HK-2 (cell line): ENCODE measurements around the gene ADGRB2.

ENCODE experiments used
- DNase-seq: peaks from one replicate; pipeline ENCODE4 v3.0.0-alpha.2; 2018; ENCODE audit not compliant: unreplicated experiment

Gene ADGRB2

DNA sequence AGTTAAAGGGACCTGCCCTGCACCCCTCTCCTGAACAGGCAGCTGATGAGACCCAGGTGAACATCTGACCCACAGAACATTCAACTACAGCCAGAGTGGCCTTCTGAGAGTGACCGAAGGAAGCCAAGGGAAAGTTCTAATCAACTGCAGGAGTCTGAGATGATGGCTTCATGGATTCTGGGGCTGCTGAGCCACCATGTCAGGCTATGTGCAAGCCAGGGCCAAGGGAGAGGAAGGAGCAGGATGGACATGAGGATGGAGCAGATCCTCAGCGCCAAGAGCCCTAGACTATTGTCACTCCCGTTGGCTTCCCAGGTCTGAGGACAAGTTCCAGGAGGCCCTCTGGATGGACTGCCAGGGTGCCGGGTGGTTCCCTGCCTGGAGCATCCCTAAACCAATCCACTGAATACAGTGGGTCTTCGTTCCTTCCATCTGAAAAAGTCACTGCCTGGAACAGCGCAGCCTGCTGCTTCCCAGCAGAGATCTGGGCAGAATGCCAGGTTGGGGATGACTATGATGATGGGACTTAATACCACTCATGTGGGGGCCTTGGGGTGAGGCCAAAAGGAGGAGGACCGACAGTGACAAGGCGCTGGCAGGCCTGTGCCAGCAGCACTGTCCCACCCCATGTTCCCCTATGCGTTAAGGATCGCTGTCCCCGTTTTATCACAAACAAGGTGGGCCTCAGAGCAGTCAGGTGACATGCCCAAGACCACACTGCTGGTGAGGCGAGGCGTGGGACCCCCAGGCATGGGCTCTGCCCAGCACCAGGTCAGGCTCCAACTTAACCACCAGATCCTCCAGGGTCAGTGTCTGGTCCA is 31.9 kb upstream of the ADGRB2 start:
- DNase-seq, result peak; percentile 45

DNA sequence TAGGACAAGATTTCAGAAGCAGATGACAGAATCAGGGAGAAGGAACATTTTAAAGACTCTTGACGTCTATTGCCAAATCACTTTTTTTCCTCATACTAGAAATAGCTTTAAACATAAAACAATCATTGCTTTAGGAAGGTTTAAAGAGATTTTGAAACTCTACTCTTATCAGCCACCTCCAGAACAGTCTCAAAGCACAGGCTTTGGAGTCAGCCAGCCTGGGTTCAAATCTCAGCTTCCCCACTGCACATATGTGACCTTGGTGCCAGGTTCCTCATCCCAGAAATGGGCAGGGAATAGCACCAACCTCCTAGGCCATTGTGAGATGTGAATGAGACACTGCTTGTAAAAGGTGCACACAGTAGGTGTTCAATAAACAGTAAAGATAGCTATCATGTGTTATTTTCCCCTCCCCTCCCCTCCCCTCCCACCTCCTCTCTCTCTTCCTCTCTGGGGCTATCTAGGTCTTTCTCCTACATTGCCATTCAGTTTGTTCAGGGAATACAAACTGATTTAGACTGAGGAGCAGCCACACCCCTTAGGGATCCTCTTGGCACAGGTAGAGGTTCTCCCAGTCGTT is 31.0 kb upstream of the ADGRB2 start:
- DNase-seq, result no peak

DNA sequence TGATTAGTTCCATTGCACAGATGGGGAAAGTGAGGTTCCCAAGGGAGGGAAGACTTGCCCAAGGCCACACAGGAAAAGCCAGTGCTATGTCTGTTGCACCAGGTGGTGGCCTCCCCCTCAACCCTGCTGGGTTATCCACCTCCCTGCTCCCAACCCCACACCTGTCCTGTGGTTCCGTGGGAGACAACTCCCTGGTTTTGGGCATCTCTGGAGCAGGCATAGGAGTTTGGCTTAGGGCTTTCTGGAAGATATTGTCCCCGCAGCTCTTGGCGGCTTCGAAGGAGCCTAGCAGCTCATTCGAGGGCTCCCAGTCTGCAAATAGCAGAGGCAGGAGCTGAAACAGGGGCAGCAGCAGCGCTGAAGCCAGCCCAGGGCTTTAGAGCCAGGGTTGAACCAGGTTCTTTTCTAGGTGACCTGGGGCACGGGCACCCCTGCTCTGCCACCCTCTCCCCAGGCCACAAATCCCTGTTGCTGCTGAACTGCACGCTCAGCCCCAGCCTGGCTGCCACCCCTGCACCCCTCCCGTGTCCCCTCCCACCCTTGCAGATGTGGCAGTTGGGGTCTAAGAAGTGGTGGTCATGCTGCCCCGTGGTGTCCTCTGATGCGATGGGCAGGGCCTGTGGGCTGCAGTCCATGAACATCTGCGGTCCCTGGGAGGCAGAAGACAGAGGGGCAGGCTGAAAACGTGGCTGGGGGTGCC is 29.6 kb upstream of the ADGRB2 start:
- DNase-seq, result no peak

DNA sequence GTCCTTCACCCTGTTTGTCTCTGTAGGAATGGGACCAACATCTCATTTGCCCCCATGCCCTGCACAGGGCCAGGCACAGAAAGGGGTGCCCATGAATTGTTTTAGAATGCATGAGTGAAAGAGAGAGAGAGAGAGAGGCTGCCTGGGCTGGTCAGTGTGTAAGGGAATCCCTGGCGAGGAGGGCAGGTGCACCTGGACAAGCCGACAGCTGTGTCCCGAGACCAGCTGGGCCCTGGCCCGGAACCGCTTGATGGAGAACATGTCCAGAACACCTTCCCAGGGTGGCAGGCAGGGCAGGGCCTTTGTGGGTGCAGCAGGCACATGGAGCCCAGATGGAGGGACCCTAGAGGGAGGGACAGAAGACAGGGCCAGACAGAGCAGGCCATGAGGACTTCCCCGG is 28.9 kb upstream of the ADGRB2 start:
- DNase-seq, result no peak

DNA sequence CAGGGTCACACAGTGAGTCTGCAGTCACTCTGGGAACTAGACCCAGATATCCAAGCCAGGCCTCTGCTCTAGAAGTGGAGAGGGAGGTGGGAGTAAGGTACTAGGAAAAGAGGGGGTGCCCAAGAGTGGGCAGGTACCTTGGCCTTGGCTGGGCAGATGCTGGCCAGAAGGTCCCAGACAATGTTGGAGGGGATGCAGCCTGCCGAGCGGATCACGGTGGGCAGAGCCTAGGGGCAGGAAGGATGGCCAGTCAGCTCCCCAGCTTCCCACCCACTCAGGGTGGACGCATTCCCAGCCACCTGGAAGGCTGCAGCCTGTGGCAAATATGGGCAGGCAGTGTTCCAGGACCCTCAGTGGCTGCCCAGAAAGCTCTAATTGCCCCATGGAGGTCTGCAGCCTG is 28.4 kb upstream of the ADGRB2 start:
- no peak for DNase-seq

DNA sequence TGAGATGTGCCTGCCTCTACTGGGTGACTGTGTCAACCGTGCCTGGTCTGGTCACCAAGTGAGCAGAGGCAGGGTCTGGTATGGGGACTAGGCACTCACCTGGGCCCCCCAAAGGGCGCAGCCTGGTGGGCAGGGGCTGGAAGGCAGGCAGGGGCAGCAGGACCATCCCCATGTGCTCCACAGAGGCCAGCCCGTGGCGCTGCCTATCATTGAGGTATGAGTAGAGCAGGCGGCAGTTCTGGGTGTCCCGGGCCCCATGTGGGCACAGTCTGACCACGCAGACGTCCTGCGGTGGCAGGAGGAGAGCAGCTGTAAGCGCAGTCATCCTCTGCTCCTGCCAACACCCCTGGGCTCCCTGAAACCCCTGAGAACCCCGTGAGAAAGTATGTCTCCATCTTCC is 28.0 kb upstream of the ADGRB2 start:
- DNase-seq, result no peak

DNA sequence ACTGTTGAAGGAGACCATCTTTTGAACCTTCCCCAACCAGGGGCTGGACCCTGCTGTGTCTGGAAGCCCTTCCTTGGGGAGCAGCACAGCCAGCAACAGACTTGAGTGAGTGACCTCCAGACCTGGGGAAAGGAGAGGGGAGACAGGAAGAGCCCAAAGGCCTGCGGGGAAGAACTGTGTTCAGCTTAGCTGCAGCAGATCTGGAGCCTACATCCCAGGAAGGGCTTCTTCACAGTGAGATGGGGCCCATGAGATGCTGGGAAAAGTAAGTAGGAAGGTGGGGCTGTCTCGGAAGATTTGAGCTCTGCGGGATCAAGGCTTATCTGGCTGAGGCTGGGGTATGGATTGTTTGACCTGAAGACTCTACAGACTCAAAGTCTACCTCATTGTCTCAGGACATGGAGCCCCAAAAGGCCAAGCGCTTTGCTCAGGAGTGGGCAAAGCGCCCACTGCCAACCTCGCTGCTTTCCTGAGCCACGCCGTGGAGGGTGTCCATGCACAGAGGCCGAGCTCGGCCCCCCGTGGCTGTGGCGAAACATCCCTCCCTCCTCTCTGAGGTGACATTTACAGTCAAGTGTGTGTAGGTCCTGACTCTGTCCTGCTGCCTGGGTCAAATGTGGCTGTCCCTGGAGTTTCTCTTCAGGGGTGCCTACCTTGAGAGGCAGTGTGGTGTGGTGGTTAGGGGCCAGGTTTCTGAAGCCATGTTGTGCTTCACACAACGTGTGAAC is 27.2 kb upstream of the ADGRB2 start:
- DNase-seq, result no peak

DNA sequence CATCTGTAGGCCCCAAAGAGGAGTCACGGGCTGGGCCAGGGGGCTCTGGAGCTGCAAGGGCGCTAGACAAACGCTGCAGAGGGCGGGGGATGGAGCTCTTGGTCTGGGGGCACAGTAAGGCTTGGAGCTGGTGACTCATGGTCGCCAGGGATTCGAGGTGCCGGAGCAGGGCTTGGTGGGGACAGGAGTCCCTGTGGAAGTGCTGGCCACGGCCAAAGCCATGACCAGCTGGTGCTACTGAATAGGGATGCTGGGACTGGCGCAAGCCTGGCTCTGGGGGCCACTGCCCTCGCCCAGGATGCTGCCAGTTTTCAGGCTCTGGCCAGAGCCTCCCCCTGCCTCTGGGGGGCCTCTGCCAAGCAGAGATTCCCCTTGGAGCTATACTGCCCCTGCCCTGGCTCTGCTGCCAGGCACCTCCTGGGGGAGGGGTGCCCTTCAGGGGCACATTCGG is 26.5 kb upstream of the ADGRB2 start:
- no peak for DNase-seq

DNA sequence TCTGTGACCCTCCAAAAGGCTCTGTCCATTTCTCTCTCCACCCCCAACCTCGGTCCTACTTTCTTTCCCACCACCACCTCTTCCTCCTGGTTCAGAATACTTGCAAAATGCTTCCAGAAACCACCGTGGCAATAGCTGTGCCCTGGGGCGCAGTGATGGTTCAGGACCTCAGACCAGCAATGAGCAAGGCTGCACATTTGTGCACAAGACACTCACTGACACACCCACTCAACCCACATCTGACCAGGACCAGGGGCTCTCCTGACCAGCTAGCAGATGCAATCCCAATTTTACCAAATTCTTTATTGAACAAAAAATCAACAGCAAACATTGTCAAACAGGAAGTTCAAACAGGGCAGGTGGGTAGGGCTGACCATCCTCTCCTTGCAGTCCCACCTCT is 26.0 kb upstream of the ADGRB2 start:
- no peak for DNase-seq

DNA sequence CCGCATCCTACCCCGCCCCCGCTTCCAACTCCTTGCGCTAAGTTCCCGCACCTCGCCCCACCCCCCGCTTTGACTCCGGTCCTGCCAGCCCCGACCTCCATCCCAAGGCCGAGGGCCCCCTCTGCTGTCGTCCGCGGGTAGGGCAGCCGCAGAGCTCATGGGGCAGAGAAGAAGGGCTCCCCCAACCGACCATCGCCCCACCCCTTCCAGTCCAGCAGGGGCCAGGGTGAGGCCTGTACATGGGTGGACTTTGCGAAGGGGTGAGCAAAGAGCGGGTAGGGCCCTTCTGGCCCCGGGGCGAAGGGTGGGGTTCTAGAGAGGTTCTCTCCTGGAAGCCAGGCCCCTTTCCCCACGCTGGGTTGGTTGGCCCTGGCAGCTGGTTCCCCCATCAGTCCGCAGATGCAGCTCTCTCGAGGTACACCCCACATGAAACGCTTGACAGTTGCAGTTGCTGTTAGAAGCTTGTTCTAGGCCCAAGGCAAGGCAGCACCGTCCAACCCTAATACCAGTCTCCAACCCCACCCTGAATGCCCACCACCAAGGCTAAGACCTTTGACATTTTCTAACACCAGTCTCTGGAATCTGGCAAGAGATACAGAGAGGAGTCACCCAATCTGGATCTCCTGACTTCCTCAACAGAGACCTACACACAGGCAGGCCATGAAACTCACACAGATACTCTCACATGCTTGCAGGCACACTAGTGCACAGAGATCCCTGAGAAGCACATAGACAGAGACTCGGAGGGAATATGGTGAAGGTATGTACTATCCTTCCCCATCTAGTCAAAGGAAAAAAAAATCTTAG is 25.3 kb upstream of the ADGRB2 start:
- DNase-seq, result peak; percentile 91

DNA sequence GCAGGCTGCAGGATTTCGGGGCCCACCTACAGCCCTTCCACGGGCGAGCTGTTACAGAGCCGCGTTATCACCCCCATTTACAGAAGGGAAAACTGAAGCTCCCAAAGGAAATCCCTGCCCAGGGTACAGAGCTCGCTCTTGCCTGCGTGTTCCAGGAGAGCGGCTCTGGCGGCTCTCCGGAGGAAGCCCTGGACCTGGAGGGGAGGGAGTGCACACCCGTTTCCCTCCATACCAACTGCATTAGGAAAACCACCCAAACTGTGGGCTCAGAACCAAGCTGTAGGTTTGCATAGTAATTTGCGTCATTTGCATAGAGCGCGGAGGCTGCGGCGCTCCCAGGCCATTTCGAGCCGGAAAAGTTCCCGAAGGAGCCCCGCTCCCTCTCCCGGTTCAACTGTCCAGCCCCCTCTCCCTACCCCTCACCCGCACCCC is 24.7 kb upstream of the ADGRB2 start:
- no peak for DNase-seq

DNA sequence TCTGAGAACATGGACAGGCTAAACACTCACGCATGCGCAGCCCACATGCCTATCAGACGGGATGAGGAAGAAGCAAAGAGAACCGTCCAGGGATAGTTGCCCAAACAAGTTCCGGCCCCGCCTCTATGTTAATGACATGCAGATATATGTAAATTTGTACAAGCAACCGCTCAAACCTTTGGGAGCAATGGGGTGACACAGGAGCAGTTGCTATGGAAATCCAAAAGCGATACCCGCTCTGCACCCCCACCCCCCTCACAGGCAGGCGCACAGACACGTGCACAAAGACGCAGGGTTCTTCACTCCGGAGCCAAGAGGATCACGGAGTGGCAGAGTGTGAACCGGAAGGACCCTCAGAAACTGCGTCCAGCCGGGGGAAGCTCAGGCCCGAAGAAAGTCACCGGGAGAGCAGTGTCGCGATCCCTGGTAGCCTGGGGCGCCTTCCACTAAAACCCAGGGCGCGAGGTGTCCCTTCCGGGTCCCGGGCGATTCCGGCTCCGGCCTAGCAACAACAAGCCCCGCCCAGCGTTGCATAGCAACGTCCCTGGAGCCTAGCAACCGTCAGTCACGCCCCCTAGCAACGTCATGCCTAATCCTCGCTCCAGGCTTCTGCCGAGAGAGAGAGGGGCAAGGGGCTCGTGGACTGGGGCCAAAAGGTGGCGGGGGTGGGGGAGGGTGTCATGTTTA is 24.1 kb upstream of the ADGRB2 start:
- peak; percentile 91 for DNase-seq

DNA sequence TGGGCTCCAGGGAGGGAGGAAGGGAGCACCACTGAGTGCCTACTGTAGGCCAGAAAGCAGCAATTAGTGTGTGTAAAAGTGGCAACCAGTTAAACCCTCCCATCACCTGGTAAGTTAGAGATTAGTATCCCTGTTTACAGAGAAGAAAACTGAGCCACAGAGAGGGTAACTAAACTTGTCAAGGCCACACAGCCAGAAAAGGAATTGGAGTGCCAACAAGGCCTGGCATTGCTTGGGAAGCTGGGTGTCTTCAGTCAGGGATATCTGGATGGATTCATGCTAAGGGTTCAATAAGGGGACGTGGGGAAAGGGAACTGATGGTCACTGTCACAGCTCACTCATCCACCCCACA is 23.6 kb upstream of the ADGRB2 start:
- DNase-seq, result no peak

DNA sequence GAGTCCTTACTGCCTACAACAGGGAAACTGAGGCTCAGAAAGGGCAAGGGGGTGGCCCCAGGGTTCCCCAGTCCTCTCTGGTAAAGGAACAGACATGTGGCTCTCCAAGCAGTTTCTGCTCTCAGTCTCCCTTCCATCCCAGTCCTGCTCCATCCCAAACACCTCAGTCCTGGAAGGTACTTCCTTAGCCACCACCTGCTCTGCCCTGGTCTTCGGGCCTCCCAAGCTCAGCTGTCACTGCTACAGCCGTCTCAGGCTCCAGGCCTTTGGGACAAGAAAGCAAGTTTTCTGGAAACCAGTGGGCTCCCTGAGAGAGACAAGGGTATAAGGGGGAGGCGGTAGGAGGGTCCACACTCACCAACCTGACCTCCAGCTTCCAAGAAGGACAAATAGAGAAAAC is 23.1 kb upstream of the ADGRB2 start:
- DNase-seq, result no peak

DNA sequence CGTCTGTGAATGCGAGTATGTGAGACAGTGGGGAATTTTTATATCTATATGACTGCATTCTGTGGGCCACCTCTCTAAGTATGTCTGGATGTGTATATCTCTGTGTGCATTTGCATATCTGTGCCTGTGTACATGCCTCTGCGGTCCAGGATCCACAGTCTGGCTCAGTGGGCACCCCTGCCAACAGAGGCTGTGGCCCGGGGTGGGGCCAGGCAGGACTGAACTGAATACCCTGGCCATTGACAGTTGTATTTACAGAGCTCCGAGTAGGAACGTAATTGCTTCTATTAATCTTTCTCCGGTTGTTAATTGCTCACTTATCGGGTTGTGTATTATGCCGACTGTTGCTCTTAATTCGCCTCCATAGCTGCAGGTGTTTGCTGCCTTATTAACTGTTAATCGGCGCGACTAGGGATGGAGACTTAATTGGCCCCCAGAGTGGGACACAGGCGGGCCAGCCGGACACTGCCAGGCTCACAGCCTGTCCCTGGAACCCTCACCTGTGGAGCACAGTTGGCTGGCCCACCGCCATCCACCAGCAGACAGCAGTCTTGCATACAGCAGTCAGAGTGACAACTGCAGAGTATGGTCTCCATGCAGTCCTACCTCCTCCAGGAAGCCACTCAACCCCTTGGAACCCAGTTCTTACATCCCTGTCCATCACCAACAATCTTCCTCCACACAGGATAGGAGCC is 22.4 kb upstream of the ADGRB2 start:
- no peak for DNase-seq

DNA sequence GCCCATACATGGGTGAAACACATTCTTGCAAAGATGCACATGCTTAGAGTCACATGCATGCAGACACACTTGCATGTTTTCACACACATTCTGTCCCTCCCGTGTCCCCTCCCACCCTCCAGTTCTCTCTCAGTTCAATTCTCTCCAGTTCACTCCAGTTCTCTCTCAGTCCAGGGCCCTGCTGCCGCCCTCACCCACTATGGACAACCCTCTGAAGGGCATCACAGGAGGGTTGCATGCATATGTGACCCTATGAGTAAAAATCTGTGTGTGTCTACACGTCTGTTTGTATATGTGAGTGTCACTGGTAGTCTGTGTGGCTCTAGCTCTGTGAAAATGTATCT is 21.8 kb upstream of the ADGRB2 start:
- DNase-seq, result no peak

DNA sequence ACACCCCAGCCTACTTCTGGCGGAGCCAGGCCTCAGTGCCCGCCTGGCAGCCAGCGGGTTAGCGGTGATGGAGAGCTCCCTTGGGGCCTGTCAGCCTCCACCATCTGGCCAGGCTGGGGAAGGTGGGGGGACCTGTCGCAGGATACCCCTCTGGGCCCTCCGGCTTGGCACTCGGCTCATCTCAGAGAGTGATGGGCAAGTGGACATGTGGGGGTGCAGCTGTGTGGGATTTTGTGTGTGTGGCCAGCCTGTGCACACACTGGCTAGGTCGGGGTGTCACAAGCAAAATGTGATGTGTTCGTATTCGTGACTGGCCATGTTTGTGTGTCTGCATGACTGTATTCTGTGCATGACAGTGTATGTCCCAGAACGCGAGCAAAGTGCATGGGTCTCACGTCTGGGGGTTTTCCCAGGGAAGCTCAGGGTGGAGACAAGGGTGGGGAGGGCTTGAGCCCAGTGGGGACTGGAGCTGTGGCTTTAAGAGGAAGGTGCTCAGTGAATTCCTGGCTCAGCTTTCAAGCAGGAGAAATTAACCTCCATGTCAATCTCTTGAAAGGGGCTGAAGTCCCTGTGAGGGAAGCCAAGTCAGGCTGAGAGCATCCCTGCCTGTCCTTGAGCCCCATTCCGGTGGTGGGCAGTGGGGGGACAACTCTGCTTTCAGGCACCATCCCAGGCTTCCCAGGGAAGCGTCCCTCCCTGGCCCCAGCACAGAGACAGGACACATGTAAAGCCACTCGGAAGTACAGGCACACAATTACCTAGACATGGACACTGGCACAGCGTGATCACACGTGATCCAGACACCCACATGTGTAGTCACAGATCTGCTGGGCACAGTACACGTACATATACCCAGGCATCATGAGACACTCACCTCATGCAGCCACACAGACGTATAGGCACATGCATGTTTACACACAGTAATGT is 21.1 kb upstream of the ADGRB2 start:
- DNase-seq, result no peak

DNA sequence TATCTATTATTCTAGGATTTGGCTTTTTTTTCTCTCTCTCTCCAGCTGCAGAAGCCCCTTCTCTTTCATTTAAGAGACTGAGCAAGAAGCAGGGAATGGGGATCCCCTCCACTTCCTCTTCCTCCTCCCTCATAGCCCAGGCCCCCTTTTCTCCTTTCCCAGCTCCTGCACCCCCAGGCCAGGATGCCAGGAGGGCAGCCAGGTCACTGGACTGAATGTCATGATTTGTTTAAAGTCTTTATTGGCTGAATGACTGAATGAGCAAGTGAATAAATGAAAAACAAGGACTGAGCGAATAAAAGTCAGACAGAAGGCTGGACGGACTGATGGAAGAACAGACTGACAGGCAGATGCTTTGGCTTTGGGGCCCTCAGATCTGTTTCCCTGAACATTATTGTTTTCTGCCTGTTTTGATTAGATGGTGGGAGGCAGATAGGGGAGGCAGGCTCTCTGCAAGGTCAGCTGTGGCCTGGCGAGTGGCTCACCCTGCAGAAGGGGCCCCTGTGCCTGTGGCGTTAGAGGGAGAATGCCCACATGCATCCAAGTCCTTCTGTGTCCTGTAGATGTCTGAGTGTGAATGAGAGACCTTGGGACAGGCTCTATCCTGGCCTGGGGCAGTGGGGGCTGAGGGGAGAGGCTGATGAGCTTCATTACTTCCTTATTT is 20.3 kb upstream of the ADGRB2 start:
- DNase-seq, result no peak

DNA sequence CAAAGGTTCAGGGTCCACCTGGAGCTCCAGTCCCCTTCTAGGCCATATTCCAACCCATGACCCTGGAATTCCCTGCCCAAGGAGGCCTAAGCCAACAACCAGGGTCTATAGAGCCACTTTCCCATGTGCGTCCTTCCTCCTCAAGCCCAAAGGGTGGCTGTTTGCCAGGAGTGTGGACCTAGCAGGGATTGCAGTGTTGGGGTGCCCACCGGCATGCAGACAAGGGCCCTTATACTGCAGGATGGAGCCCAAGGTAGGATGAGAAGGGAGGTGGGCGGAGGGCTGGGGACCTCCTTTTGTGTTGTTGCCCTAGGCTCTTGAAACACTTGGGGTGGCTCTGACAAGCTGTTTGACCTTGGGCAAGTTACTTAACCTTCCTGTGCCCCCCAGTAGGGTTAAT is 19.7 kb upstream of the ADGRB2 start:
- DNase-seq, result no peak
